ENCODE measurements around the gene KRTAP10-12.

DNA sequence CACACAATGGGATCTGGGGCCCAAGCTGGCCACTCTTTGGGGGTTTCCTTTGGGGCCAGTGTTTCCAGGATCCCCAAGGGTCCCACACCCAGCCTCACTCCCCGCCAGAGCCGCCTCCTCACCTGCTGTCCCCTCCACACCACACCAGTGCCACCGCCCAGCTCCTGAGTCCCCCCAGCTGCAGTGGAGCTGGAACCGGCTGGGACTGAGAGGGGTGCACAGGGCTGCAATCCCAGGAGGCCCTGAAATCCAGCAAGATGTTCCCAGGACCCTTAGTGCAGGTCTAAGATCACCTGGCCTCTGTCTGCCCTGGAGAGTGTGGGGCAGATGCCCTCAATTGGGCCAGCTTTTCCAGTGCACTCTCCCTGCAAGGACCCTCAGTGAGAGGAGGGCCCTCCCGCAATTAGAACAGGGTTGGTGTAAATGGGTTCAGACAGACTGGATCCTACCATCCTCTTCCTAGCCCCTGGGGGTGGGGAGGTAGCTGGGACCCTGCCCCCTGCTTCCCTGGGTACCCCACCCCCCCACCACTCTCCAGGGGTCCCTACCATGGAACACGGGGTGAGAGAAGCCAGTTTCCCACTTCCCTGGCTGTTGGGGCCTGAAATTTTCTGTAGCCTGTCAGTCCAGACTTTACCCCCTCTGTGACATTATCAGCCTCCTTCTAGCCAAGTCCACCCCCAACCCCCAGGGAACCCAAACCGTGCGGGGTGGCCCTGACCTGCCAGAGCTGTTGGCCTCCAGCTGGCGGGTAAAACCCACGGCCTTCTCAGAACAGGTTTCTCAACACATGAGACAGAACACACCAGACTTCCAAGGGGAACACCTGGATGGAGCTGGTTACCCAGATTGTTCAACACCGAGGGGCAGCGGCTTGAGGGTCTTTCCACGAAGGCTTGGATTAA is 7.0 kb downstream of the KRTAP10-12 start:
- TF ChIP-seq, protein P1, sequence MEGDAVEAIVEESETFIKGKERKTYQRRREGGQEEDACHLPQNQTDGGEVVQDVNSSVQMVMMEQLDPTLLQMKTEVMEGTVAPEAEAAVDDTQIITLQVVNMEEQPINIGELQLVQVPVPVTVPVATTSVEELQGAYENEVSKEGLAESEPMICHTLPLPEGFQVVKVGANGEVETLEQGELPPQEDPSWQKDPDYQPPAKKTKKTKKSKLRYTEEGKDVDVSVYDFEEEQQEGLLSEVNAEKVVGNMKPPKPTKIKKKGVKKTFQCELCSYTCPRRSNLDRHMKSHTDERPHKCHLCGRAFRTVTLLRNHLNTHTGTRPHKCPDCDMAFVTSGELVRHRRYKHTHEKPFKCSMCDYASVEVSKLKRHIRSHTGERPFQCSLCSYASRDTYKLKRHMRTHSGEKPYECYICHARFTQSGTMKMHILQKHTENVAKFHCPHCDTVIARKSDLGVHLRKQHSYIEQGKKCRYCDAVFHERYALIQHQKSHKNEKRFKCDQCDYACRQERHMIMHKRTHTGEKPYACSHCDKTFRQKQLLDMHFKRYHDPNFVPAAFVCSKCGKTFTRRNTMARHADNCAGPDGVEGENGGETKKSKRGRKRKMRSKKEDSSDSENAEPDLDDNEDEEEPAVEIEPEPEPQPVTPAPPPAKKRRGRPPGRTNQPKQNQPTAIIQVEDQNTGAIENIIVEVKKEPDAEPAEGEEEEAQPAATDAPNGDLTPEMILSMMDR (IDR thresholded peaks at IDR 0.05 in 2 of 3, conservative IDR thresholded peaks at IDR 0.05 in 1 of 3; ENCODE audit: control insufficient read depth in 2 of 3, extremely low read depth in 1 of 3, insufficient read depth in 1 of 3, low read depth in 3 of 3, low read length in 3 of 3) = no peak
- no peak for TF ChIP-seq KAT2A (conservative IDR thresholded peaks at IDR 0.05; ENCODE audit: control insufficient read depth, low read depth, low read length)
- no peak for TF ChIP-seq POLR2A (IDR thresholded peaks at IDR 0.05; ENCODE audit: low read depth, low read length)
- TF ChIP-seq KDM1A (IDR thresholded peaks at IDR 0.05; ENCODE audit: borderline replicate concordance) = no peak
- TF ChIP-seq SP1 (IDR thresholded peaks at IDR 0.05; ENCODE audit: low read depth, low read length) = no peak
- no peak for TF ChIP-seq CHD1 (IDR thresholded peaks at IDR 0.05; ENCODE audit: low read depth, low read length)
- TF ChIP-seq EP300 (IDR thresholded peaks at IDR 0.05; ENCODE audit: borderline replicate concordance in 1 of 2, control insufficient read depth in 1 of 2, low read depth in 2 of 2, low read length in 2 of 2) = no peak
- no peak for TF ChIP-seq ETV6 (conservative IDR thresholded peaks at IDR 0.05 in 1 of 2, IDR thresholded peaks at IDR 0.05 in 1 of 2; ENCODE audit: borderline replicate concordance in 1 of 2, low read depth in 1 of 2)
